A375 (cell line): ENCODE measurements around the gene SLC2A4RG. TPM values are rescaled to one million over a fixed set of nuclear protein-coding genes. Genes with fewer than 3 reads are reported as not detected.

Experiments
- small RNA-seq: library from RNA; depleted of rRNA; stranded (forward); fragments of <200 nt; gene quantifications from one replicate; pipeline ENCODE3, GENCODE V24; 2014
- total RNA-seq: library from RNA; depleted of rRNA; stranded (reverse); fragments of >200 nt; shearing (Covaris generic); gene quantifications from 2 replicates; pipeline ENCODE4 v1.2.3, GENCODE V29; 2014; rRNA removed

SLC2A4RG gene, protein sequence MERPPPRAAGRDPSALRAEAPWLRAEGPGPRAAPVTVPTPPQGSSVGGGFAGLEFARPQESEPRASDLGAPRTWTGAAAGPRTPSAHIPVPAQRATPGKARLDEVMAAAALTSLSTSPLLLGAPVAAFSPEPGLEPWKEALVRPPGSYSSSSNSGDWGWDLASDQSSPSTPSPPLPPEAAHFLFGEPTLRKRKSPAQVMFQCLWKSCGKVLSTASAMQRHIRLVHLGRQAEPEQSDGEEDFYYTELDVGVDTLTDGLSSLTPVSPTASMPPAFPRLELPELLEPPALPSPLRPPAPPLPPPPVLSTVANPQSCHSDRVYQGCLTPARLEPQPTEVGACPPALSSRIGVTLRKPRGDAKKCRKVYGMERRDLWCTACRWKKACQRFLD
- total RNA-seq: 38.4 and 48.2 TPM in 2 replicates

DNA sequence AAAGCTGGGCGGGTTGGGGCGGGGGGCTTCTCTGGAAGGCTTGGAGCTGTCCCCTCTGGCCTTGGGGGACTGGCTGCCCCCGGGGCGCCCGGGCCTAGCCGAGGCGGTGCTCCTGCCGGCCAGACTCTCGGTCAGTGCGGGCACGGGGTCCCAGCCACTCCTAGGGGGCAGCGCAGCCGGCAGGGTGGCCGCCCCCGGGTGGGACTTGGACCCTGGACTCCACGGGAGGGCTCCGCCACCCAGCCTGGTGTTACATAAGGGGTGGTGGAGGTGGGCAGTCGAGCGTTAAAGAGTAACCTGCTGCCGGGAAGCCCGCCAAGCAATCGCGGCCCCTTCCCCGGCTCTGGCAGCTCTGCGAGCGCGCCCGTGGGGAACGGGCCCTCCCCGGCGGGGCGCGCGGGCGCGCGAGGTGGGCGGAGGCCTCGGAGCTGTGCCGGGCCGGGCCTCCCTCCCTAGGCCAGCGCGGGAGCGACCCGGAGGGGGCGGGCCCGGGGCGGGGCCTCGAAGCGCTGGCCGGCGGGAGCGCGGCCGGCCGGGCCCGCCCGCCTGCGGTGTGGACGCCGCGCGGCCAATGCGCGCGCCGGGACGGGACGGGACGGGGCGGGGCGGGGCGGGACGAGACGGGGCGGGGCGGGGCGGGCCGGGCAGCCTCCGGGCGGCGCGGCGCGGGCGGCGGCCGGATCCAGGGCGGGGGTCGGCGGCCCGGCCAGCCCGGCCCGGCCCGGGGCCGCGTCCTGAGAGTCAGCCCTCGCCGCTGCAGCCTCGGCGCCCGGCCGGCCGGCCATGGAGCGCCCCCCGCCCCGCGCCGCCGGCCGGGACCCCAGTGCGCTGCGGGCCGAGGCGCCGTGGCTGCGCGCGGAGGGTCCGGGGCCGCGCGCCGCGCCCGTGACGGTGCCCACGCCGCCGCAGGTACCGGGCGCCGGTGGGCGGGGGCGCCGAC lies at the start of gene SLC2A4RG:
Gene SLC2A4RG (plus strand): TSS at position 647 of the 940 bp plus-strand sequence. CDS start 137 bp downstream, at position 784.

DNA sequence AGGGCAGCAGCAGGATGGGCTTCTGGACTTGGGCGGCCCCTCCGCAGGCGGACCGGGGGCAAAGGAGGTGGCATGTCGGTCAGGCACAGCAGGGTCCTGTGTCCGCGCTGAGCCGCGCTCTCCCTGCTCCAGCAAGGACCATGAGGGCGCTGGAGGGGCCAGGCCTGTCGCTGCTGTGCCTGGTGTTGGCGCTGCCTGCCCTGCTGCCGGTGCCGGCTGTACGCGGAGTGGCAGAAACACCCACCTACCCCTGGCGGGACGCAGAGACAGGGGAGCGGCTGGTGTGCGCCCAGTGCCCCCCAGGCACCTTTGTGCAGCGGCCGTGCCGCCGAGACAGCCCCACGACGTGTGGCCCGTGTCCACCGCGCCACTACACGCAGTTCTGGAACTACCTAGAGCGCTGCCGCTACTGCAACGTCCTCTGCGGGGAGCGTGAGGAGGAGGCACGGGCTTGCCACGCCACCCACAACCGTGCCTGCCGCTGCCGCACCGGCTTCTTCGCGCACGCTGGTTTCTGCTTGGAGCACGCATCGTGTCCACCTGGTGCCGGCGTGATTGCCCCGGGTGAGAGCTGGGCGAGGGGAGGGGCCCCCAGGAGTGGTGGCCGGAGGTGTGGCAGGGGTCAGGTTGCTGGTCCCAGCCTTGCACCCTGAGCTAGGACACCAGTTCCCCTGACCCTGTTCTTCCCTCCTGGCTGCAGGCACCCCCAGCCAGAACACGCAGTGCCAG lies 42.8 kb upstream of the SLC2A4RG start, which contains the start of gene TNFRSF6B:
Gene TNFRSF6B (plus strand): TSS at position 25 of the 729 bp plus-strand sequence. CDS start 116 bp downstream, at position 141.

DNA sequence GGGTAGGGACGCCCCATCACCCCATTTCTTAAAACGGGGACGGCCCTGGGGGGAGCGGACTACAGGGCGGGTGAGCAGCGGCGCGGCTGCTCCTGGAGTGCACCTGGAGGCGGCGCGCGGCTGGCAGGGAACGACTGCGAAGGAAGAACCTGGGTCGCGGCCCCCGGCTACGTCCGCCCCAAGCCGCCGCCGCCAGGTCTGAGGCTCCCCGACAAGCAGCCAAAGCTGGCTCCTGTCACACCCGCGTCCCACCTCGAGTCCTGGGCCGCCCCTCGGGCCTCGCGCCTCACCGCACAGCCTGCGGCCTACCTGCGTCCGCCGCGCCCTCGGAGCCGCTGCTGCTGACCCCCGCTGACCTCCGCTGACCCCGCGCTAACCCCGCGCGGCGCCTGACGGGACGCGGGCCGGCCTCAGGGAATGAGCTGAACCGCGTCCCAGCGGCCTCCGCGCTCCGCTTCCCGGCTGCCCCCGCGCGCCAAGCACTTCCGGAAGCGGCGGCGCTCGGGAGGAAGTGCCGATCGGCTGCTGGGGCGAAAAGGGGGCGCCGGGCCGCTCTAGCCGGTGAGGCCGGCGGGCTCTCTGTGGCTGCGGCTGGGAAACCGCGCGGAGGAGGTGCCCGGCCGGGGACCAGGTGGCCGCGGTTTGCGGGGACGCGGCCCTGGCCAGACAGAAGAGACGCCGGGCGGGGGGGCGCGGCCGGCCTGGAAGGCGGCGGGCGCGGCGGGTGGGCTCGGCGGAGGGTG lies 31.8 kb upstream of the SLC2A4RG start, which contains the start of the genes ARFRP1 and ZGPAT:
Gene ARFRP1 (minus strand): TSS at position 419 of the 743 bp plus-strand sequence. CDS start 885 bp downstream, outside the sequence.
Gene ZGPAT (plus strand): TSS at position 482 of the 743 bp plus-strand sequence. CDS start 542 bp downstream, outside the sequence.

DNA sequence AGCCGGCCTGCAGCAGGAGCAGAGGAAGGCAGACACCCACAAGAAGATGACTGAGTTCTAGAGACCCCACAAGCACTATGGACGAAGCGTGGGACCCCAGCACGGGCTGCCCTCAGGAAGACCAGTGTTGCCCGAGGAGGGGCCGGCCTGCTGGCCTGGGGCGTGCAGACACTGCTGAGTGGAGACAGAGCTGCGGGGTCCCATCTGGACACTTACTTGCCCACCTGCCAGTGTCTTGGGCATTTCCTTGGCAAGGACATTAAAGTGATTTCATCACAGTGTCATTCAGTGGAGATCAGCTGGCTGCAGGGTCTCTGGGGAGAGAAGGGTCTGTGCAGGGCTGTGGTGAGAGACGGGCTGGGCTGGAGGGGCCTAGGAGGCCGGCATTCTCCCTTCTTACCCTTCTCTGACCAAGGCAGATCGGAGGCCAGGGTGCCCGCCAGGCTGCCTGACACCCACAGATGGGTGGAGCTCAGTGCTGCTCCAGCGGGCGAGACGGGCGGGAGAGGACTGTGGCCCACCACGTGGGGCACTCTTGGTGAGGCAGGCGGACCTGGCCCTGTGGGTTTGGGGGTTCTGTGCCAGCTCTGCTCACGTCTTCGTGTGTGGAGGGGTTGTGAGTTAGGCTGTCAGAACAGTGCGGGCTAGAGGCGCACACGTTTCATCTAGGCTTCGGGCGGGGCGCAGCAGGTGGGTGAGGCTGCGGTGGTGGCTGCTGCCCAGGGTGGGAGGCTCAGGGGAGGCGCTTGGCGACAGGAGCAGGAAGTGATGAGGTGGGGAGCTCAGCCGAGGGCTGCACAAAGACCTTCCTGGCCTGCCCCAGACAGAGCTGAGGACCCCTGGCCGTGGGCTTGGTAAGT lies 3.5 kb upstream of the SLC2A4RG start, which contains the start of gene LIME1:
Gene LIME1 (plus strand): TSS at position 806 of the 860 bp plus-strand sequence. CDS start 886 bp downstream, outside the sequence.

Small RNA genes within 50 kb of the gene (small RNA-seq; reads per million reads assigned to genes)
- gene LIME1 (not detected), gene TNFRSF6B (not detected)

Other genes with a start within 250 kb of the SLC2A4RG start
- gene EEF1A2, start 240.7 kb upstream of the SLC2A4RG start, total RNA-seq: 49.6 and 63.1 TPM in 2 replicates
- 66.1 and 98.5 TPM in 2 replicates for gene PPDPF, start 219.0 kb upstream of the SLC2A4RG start, total RNA-seq
- gene PTK6, start 202.4 kb upstream of the SLC2A4RG start, total RNA-seq: 0.24 TPM in 1 of 2 replicates, not detected in the other
- not detected in 2 replicates for gene SRMS, start 192.0 kb upstream of the SLC2A4RG start, total RNA-seq
- 0.08 and 0.45 TPM in 2 replicates for gene FNDC11, start 185.6 kb upstream of the SLC2A4RG start, total RNA-seq
- 20.0 and 25.8 TPM in 2 replicates for gene HELZ2, start 165.5 kb upstream of the SLC2A4RG start, total RNA-seq
- 18.1 and 19.4 TPM in 2 replicates for gene GMEB2, start 112.7 kb upstream of the SLC2A4RG start, total RNA-seq
- gene STMN3, start 86.4 kb upstream of the SLC2A4RG start, total RNA-seq: 7.2 and 10.3 TPM in 2 replicates
- gene RTEL1, start 81.5 kb upstream of the SLC2A4RG start, total RNA-seq: 19.5 and 24.3 TPM in 2 replicates
- gene TNFRSF6B, start 43.1 kb upstream of the SLC2A4RG start, total RNA-seq: 2.7 and 7.2 TPM in 2 replicates
- 46.7 and 50.6 TPM in 2 replicates for gene ARFRP1, start 31.8 kb upstream of the SLC2A4RG start, total RNA-seq
- 38.3 and 52.1 TPM in 2 replicates for gene ZGPAT, start 31.7 kb upstream of the SLC2A4RG start, total RNA-seq
- gene LIME1, start 3.1 kb upstream of the SLC2A4RG start, total RNA-seq: 9.4 and 12.6 TPM in 2 replicates
- gene ZBTB46, start 91.5 kb downstream of the SLC2A4RG start, total RNA-seq: 1.4 and 1.9 TPM in 2 replicates
- not detected in 2 replicates for gene ABHD16B, start 121.7 kb downstream of the SLC2A4RG start, total RNA-seq
- gene TPD52L2, start 125.5 kb downstream of the SLC2A4RG start, total RNA-seq: 92.3 and 97.2 TPM in 2 replicates
- gene DNAJC5, start 155.3 kb downstream of the SLC2A4RG start, total RNA-seq: 38.0 and 38.7 TPM in 2 replicates
- 36.6 and 41.2 TPM in 2 replicates for gene UCKL1, start 216.6 kb downstream of the SLC2A4RG start, total RNA-seq
- 20.1 and 22.8 TPM in 2 replicates for gene ZNF512B, start 230.2 kb downstream of the SLC2A4RG start, total RNA-seq
- gene SAMD10, start 239.9 kb downstream of the SLC2A4RG start, total RNA-seq: 1.7 and 1.9 TPM in 2 replicates
- 99.3 and 101 TPM in 2 replicates for gene PRPF6, start 241.4 kb downstream of the SLC2A4RG start, total RNA-seq